K562 (cell line): ENCODE data around the gene RIN3. TPM values are rescaled to one million over a fixed set of nuclear protein-coding genes. Genes with fewer than 3 reads are reported as not detected.

Experiments used
- BRD4 ChIP-seq: fragments of 200-600 bp; sonication (generic); IDR thresholded peaks from 2 replicates; pipeline ENCODE4 v1.6.1; 2017; ENCODE audit warnings: inconsistent platforms
- CHD7 ChIP-seq: fragments of 200-600 bp; sonication (generic); IDR thresholded peaks from one replicate; pipeline ENCODE4 v1.6.1; 2012; ENCODE audit warnings: mild to moderate bottlenecking, low read depth, low read length, inconsistent platforms
- E2F1 ChIP-seq: sonication (generic); formaldehyde crosslinking; IDR thresholded peaks from 2 replicates; pipeline ENCODE4 v1.8.1; 2023; ENCODE audit warnings: mild to moderate bottlenecking, missing genetic modification reagents, moderate library complexity
- ETS2 ChIP-seq: IDR thresholded peaks from 2 replicates; pipeline ENCODE4 v1.6.1; 2016; ENCODE audit warnings: borderline replicate concordance, missing genetic modification characterization, mild to moderate bottlenecking, moderate library complexity, missing compliant biosample characterization; ENCODE audit not compliant: poor library complexity, severe bottlenecking
- HNRNPL ChIP-seq: fragments of 200-400 bp; formaldehyde crosslinking; IDR thresholded peaks from 2 replicates; pipeline ENCODE4 v1.6.1; 2017; ENCODE audit warnings: low read depth, mild to moderate bottlenecking, low read length
- JUND ChIP-seq, 2 experiments: IDR thresholded peaks; 2 replicates in 1 of 2; 3 replicates in 1 of 2; pipeline ENCODE4 v1.6.1; 2011; ENCODE audit warnings: borderline replicate concordance in 2 of 2, low read depth in 2 of 2, low read length in 2 of 2, improper control_type of control experiment in 1 of 2, missing biosample characterization in 1 of 2, missing genetic modification characterization in 1 of 2, missing genetic modification reagents in 1 of 2
- MED1 ChIP-seq: sonication (generic); formaldehyde crosslinking; IDR thresholded peaks from 2 replicates; pipeline ENCODE4 v1.8.1; 2023; ENCODE audit warnings: missing genetic modification reagents, borderline replicate concordance
- POLR2G ChIP-seq: fragments of 200-400 bp; formaldehyde crosslinking; IDR thresholded peaks from 2 replicates; pipeline ENCODE4 v1.6.1; 2017; ENCODE audit warnings: low read depth, mild to moderate bottlenecking, antibody characterized with exemption, low read length, moderate library complexity
- RBBP5 ChIP-seq: fragments of 200-600 bp; sonication (generic); IDR thresholded peaks from 2 replicates; pipeline ENCODE4 v1.6.1; 2012; ENCODE audit warnings: borderline replicate concordance, mild to moderate bottlenecking, low read length, control low read depth, inconsistent platforms; ENCODE audit not compliant: insufficient read depth, poor library complexity, severe bottlenecking
- RFX5 ChIP-seq: IDR thresholded peaks from 2 replicates; pipeline ENCODE4 v1.6.1; 2011; ENCODE audit warnings: low read depth, mild to moderate bottlenecking, improper control_type of control experiment, low read length
- SAFB ChIP-seq: fragments of 200-400 bp; formaldehyde crosslinking; IDR thresholded peaks from 2 replicates; pipeline ENCODE4 v1.6.1; 2017; ENCODE audit warnings: low read depth, low read length, borderline replicate concordance
- SMAD3 ChIP-seq: fragments of 450-650 bp; formaldehyde crosslinking; conservative IDR thresholded peaks from 2 replicates; pipeline ENCODE4 v1.4.0; 2020; ENCODE audit warnings: mild to moderate bottlenecking
- SREBF1 ChIP-seq: fragments of 150-350 bp; IDR thresholded peaks from 2 replicates; pipeline ENCODE4 v1.6.1; 2014; ENCODE audit warnings: antibody characterized with exemption, low read depth, low read length, borderline replicate concordance
- ZEB2 ChIP-seq: fragments of 450-650 bp; IDR thresholded peaks from 2 replicates; pipeline ENCODE4 v1.6.1; 2016
- ZNF785 ChIP-seq: fragments of 250-450 bp; sonication (Bioruptor Pico); IDR thresholded peaks from 2 replicates; pipeline ENCODE4 v1.4.0; 2020; ENCODE audit warnings: mild to moderate bottlenecking
- polyA plus RNA-seq, 8 experiments: library from polyadenylated mRNA; depleted of rRNA in 4 of 8; stranded (reverse) in 5 of 8; unstranded in 3 of 8; fragments of >200 nt; fragmentation: Nextera tagmentation in 2 of 8; fragmentation: Illumina TruSeq in 1 of 8; extraction: Ambion mirVana in 2 of 8; extraction: Trizol in 1 of 8; gene quantifications; 2 replicates each; pipeline versions ENCODE4 v1.2.1 to v1.2.3, GENCODE V29; 2011 to 2014; ENCODE audit warnings: inconsistent platforms in 1 of 8, missing spikeins in 1 of 8
- total RNA-seq, 7 experiments: library from RNA; depleted of rRNA in 6 of 7; stranded (reverse); fragments of >200 nt in 6 of 7; fragmentation: Illumina TruSeq in 2 of 7; extraction: Trizol in 2 of 7; gene quantifications; 2 replicates each; pipeline versions ENCODE4 v1.2.1 to v1.2.3, GENCODE V29; 2011 to 2021; ENCODE audit warnings: low replicate concordance in 1 of 7

The RIN3 gene
- total and polyA plus RNA-seq, 9 of the 15 experiments (the other 6 are each of a cell fraction or from before 2014, with no cell fraction given) = 0.01 to 0.49 (median 0.08) TPM; not detected in 5

GRCh38 chr14:92726135-92726932 is 212.8 kb downstream of the RIN3 start (continued):
- TF ChIP-seq CHD7 (no peak), SREBF1 (no peak), SAFB (no peak), E2F1 (CRISPR knock-in tag) (no peak), ETS2 (tag) (no peak), POLR2G (no peak), JUND (IDR thresholded peaks at IDR 0.05; ENCODE audit: borderline replicate concordance, low read depth, low read length) (peak; percentile 72), JUND (tag; IDR thresholded peaks at IDR 0.05; ENCODE audit: borderline replicate concordance, low read depth, low read length) (peak; percentile 62; the same call in 1 of the 3 replicates), RFX5 (no peak), ZNF785 (CRISPR knock-in tag) (no peak), SMAD3 (CRISPR knock-in tag) (no peak), ZEB2 (no peak), HNRNPL (no peak), MED1 (CRISPR knock-in tag) (no peak), RBBP5 (no peak), BRD4 (no peak)
